HG02943 (cell line): ENCODE results near the gene CNN1.
A peak's percentile ranks its signal among the peaks of the same experiment; 100 is the strongest.

Experiments
- ATAC-seq: cut with Tn5 transposase; IDR thresholded peaks from one replicate; pipeline ENCODE4 v1.9.1; 2021; ENCODE audit warnings: mild to moderate bottlenecking, low read depth, moderate library complexity; ENCODE audit not compliant: unreplicated experiment

CNN1 gene

DNA sequence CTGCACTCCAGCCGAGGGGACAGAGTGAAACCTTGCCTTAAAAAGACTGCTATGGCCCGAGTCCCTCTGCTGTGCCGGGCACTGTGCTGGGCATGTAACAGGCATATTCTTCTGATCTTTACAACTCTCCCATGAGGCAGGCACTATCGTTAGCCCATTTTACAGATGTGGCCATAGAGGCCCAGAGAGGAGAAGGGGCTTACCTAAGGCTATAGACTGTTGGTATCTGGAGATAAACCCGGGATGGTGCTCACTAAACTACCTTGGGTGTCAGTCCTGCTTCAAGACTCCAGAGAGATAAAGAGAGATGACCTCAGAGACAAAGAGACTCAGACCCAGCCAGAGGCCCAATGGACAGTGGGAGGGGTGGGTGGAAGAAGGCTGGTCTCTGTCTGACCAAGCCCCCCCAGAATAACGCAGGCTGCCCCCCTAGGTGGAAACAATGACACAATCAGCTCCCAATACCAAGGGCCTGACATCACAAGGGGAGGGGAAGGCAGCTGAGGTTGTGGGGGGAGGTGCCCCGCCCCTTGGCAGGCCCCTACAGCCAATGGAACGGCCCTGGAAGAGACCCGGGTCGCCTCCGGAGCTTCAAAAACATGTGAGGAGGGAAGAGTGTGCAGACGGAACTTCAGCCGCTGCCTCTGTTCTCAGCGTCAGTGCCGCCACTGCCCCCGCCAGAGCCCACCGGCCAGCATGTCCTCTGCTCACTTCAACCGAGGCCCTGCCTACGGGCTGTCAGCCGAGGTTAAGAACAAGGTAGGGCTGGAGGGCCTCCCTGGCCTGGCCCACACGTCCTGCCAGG, at the start of gene CNN1:
Gene CNN1 (plus strand): TSS at position 620 of the 805 bp plus-strand sequence. CDS start 77 bp downstream, at position 697.
- no peak for ATAC-seq

DNA sequence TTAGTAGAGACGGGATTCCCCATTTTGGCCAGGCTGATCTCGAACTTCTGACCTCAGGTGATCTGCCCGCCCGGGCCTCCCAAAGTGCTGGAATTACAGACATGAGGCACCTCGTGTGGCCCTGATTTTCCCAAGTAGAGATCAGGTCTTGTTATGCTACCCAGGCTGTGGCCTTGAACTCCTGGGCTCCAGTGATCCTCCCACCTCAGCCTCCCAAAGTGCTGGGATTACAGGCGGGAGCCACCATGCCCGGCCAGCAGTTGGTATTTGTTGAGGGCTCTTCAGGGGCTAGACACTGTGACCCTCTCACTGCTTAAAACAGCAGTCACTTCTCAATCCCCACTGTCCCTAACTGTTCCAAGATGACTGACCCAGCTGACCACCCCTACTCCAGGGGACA, 49.3 kb upstream of the CNN1 start:
- no peak for ATAC-seq

DNA sequence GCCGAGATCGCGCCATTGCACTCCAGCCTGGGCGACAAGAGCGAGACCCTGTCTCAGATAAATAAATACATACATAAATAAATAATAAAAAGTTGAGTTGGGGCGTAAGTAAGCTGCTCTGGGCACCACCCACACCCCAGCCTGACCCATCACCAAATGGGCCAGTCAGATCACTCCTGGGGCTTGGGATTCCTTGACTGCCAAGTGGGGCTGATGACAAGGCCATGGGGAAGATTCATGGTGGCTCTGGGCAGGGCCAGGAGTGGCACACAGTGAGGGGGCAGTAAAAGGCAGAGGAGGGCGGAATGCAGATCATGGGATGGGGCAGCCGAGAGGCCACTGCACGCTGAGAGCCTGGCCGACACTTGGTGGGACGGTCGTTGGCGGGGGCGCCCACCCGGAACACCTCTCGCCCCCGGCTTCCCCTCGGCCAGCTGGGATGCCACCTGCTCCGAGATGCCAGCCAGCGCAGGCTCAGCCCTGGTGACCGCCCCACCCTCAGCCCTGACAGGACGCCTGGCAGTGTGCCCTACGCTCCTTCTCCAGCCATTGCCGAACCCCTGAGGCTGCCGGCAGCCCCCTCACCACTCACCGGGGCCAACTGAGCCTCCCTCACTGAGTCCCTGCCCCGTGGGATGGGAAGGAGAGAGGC, 43.9 kb upstream of the CNN1 start:
- ATAC-seq = no peak

DNA sequence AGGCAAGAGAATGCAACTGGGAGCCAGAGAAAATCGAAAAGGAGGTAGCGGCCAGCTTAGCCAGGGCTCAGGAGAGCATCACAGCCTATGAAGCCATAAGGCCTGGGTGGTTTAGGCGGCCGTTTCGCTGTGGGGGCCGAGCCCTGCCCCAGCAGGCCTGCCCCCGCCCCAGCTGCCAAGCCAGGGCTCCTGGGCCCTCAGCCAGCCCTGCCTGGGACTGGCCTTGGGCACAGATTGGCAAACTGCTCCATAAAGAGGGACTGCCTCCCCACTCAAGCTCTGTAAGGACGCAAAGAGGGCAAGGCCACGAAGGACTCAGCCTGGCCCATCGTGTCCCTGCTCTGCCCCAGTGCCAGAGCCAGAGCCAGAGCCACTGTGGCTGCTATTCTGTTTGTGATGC, 43.2 kb upstream of the CNN1 start:
- ATAC-seq = no peak

DNA sequence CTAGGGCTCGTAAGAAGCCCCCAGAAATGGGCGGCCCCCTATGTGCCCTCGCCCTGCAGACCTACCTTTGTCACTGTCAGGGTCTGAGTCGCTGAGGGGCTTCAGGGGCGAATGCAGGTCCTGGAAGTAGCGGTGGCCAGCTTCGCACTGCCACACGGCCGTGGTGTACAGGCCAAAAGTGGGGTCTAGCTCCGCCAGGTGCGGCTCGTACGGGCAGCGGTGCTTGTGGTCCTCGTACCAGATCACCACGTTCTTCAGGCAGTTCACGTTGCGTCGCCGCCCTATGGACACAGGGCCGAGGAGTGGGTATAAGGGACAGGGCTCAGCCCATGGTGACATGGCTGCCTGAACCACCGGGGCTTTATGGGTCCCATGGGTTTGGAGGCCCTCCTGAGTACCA, 42.8 kb upstream of the CNN1 start:
- ATAC-seq = no peak

DNA sequence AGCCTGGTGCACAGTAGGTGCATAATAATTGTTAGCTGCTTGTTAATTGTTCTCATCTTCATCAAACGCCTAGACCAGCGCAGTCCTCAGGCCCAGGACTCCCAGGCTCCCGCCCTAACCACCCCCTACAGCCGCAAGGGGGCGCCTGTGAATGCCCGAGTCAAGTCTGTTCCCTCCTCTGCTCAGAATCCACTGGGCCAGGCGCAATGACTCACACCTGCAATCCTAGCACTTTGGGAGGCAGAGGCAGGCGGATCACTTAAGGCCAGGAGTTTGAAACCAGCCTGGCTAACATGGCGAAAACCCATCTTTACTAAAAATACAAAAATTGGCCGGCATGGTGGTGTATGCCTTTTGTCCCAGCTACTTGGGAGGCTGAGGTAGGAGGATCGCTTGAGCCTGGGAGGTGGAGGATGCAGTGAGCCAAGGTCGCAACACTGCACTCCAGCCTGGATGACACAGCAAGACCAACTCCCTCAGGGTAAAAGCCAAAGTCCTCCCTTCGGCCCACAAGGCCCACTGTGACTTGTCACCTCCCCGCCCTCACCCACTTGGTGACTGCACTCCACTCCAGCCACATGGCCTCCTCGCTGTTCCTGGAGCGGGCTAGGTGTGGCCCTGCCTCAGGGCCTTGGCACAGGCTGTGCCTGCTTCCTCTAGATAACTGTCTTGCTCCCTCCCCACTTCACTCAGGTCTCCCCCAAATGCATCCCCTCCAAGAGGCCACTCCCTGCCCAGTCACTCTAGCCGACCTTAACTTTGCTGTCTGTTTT, 42.1 kb upstream of the CNN1 start:
- no peak for ATAC-seq

DNA sequence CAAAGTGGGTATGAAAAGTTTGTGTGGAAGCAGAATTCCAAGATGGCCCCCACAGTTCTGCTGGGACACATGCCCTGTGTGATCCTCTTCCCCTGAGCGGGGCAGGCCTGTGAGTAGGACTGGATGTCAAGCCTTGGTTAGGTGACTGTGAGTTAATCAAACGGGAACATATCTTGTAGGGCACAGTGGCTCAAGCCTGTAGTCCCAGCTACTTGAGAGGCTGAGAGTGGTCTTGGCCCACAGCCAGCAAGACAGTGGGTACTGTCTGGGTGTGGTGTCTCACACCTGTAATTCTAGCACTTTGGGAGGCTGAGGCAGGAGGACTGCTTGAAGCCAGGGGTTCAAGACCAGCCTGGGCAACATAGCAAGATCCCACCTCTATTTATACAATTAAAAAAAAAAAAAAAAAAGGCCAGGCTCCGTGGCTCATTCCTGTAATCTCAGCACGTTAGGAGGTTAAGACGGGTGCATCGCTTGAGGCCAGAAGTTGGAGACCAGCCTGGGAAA, 39.4 kb upstream of the CNN1 start:
- no peak for ATAC-seq

DNA sequence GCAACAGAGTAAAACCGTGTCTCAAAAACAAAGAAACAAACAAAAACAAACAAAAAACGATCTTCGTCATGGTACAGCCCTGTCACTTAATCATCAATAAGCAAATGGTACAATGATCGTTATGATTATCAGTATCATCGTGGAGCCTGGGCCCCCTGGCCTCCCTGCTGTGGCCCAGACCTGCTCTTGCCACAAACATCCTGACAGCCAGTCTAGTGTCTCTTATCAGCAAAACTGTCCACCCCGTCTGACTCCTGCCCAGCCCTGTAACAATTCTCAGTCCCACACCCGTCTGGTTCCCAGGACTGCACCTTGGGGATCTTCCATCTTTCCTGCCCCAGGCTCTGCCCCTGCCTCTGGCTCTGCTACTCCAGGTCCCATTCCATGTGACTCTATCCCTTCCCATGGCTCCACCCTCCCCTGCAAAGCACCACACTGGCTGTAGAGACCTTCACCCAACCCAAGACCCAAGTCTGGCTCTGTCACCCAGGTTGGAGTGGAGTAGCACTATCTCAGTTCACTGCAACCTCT, 38.7 kb upstream of the CNN1 start:
- ATAC-seq = no peak

DNA sequence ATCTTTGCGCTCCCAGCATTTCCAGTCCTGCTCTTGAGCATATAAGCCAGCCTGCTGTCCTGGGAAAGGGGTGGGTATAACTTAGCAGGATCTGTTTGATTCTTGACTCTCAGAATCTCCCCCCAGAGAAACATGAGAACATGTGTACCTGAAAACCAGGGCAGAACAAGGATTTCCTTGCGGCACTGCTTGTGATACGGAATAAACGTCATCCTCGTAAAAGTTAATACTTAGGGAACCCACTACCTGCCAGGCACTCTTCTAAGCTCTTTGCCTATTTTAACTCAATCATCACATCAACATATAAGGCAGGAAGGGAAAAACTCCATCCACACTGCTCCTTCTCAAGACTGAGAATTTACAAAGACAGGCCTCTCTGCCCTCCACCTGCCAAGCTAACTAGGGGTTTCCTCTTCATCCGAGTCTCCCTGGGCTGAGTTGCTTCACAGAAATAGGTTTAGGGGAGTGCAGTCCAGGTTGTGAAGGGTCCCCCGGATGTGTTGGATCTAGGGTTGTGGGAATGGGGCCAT, 34.1 kb upstream of the CNN1 start:
- ATAC-seq = no peak

DNA sequence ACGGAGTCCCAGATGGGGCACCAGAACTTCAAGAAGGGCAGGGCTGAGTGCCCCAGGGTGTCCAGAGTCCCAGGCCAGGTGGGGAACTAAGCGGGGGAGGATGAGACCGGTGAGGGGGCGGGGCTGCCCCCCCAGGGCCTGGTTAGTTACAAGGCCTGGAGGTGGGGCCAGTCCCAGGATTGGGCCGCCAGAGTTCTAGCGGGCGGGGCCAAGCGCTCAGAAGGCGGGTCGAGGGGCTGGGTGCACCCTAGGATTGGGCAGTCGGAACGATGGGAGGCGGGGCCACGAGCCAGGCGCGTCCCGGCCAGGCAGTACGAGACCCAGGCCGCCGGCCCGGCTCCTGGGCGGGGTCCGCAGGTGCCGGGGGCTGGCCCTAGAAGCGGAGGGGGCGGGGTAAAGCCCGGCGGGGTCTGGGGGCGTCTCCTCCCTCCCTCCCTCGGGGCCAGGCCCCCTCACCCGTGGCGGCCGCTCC, 33.6 kb upstream of the CNN1 start:
- ATAC-seq = peak; percentile 80

DNA sequence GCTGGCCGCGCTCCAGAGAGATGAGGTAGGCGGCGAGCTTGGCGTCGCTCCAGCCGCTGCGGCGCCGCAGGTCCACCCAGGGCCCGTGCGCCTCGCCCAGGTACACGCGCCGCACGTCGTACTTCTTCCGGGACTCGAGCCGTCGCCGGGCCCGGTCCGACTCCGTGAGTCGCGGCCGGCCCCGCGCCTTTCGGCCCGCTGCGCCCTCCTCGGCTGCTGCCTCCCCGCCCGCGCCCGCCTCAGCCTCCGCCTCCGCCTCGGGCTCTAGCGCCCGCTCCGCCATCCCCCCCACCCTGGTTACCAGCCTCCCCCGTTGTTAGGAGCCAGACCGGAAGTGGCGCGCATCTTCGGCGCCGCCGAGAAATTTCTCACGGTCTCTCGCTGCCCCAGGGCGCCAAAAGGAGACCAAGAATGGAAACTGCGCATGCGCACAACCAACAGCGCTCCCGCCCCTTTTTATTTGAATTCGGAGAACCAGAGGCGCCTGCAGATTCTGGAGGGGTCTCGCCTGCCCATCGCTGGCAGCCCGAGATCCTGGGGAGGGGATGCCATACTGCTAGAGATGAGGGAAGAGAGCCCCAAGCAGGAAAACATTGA, 33.0 kb upstream of the CNN1 start, which contains the start of gene ZNF653:
Gene ZNF653 (minus strand): TSS at position 336 of the 597 bp plus-strand sequence. CDS start 53 bp downstream, at position 283.
- peak; percentile 54 for ATAC-seq

DNA sequence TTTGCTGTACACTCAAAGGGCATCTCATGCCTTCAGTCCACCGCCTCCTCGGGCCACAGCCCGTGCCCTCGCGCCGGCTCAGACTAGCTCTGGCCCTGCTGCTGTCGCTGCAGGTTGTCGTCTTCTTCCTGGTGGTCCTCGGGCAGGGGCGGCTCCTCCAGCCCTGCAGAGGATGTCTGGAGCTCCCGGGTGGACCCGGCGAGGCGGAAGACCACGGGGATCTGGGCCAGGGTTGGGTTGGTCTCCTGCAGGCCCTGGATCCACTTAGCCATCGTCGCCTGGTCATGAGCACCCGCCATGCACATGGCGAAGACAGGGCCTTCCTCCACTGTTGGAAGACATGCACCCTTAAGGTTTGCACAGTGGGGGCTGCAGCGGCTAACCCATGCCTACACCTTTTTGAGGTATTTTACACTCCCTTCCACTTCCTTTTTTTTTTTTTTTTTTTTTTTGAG, 32.5 kb upstream of the CNN1 start:
- peak; percentile 23 for ATAC-seq

DNA sequence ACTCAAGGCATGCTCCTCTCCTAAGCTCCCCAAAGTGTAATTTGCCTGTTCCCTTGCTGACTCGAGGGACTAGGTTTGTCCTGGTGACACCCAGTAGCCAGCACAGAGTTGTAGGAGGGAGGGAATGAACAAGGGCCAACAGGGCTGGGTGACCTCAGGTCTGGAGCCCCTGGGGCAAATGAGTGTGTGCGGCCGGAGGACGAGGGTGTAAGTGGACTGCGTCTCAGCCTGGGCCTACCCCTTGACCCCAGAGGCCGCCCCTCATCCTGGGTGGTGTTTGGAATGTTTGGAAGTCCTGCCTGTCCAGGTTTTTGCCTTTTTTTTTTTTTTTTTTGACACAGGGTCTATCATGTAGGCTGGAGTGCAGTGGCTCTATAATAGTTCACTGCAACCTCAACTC, 31.7 kb upstream of the CNN1 start:
- no peak for ATAC-seq

DNA sequence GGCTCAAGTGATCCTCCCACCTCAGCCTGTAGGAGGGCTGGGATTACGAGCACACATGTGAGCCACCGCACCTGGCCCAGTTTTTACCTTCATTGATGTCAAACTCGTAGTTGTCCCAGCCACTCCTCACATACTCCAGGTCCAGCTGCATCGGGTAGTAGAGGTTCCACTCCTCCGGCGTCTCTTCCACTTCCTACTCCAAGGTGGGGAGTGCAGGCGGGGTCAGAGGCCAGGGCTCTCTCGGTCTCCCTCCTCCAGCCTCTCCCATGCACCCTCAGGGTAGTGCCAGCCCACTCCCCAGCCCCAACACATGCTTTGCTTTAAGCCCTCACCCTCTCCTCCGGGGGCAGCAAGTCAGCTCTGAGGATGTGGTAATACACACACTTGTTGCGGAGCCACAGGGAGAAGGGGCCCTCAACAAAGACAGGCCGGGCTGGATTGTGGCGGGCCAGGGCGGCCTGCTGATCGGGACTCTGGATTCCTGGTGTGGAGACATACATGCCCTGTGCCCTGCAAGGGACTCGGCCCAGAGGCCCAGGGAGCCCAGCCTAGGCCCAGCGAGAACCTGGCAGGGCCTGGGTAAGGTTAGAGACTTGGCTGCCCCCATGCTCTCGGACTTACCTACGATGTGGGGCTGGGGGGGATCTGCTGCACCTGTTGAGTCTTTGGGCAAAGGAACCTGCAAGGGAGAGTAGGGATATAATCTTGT, 31.1 kb upstream of the CNN1 start:
- no peak for ATAC-seq

DNA sequence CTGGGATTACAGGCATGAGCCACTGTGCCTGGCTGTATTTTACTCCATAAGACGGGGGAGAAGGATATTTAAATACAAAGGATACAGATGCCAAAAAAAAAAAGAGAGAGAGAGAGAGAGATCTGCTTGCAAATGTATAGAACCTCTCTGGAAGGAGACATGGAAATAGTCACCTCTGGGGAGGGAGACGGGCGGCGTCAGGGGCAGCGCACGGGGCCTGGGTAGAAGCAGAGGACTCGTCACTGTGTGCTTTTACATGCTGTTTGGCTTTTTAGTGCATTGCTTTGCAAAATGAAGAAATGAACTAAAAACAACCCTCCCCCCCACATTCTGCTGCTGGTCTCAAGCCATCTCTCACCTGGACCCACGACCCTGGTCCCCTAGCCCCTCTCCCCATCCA, 28.2 kb upstream of the CNN1 start:
- ATAC-seq = no peak

DNA sequence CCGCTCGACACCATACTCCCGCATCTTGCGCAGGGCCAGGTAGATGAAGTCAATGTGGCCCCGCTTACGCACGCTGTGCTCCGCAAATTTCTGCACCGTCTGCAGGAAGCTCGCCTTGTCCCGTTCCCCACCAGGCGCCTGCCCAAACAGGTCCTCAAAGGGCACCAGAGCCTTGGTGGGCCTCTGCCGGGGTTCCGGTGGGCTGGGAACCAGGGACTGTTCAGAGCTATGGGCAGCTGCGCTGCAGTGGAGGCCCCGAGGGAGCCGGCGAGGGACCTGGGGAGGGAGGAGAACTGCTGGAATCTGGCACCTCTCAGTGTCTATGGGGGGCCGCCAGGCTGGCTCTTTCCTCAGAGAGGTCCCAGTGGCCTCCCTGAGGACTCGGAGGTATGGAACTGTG, 24.7 kb upstream of the CNN1 start:
- no peak for ATAC-seq

DNA sequence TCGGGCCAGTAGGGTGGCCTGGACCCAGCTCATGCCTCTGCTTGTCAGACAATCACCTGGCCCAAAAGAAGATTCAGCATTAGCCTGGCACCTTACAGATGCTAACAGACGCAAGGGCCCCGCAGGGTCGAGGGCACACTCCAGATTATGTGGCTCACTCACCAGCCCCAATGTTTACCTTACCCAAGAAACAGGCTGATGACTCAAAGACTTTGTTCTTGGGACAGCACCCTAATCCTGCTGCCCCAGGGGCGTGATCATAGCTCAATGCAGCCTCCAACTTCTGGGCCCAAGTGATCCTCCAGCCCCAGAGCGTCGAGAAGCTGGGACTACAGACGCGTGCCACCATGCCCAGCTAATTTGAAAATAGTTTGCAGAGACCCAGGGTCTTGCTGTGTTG, 19.5 kb upstream of the CNN1 start:
- ATAC-seq = no peak

DNA sequence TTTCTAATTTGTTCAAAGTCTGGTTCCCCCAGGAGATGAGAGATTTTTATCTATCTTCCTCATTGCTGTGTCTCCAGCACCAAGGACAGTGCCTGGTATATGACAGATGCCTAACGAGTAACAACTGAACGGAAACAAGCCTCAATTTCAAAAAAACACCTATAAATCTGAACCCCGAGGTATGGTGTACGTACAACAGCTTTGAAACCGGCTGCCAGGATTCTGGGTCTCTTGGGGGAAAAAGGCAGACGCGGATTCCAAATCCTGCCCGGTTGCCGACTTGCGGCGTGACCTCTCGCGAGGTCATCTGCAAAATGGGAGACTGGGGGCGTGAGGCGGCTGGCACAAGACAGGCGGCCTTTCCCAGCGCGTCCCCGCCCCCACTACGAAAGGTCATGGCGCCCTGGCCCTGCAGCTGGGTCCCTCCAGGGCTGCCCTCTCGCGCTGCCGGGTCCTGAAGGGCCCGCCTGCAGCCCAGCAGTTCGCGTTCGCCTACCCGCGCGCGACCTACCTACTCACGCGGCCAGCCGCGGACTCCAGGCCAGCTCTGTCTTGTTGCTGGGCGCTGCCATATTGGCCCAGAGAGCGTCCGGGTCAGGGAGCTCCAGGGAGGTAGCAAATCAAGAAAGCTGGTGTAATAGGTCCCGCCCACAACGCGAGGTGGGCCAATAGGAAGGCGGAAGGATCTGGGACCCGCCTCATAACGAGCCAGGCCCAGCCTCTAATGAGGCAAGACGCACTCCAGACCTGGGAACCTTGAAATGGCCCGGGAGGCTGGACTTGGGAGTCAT, 9.9 kb upstream of the CNN1 start, which contains the start of gene ECSIT:
Gene ECSIT (minus strand): TSS at position 584 of the 791 bp plus-strand sequence. CDS start 9,964 bp downstream, outside the sequence.
- ATAC-seq = peak; percentile 96
